Body of pancreas (tissue), 4 donors: ENCODE data around the gene FAM131A.

Source experiments
- CTCF ChIP-seq, 7 experiments: fragments of 450-650 bp in 4 of 7; fragments of 200-600 bp in 3 of 7; sonication (generic) in 3 of 7; IDR thresholded peaks; one replicate each; pipeline ENCODE4 v1.5.1; 2016 to 2019; ENCODE audit warnings: antibody characterized with exemption in 7 of 7
- POLR2A ChIP-seq, 3 donors: fragments of 450-650 bp; IDR thresholded peaks; one replicate each; pipeline ENCODE4 v1.6.1; 2016; ENCODE audit warnings: antibody characterized with exemption in 3 of 3, mild to moderate bottlenecking in 2 of 3

GRCh38 chr3:184375747-184376461 lies 38.5 kb downstream of the FAM131A start:
- TF ChIP-seq POLR2A (IDR thresholded peaks at IDR 0.05) (no peak), CTCF (IDR thresholded peaks at IDR 0.05) (no peak)
